K562 (cell line): ENCODE measurements around the gene ANKS3. TPM values are rescaled to one million over a fixed set of nuclear protein-coding genes. Genes with fewer than 3 reads are reported as not detected.

Experiments
- ATAC-seq: fragments of 200-7000 bp; cut with Tn5 transposase; 3 replicates; pipeline ENCODE4 v1.9.1; 2020; ENCODE audit warnings: moderate library complexity
- BruUV-seq: library from RNA; stranded (reverse); fragments of 400-500 nt; replicated peaks from 2 replicates; lab custom pipeline; 2021; lab: Mats Ljungman, UMichigan
- CTCF ChIA-PET: fragments of 300-600 bp; formaldehyde crosslinking; extraction: SDS; loops from one replicate; lab custom pipeline; 2021; ENCODE audit warnings: low intra/inter-chr PET ratio; lab: Yijun Ruan, JAX
- POLR2A ChIA-PET: fragments of 300-600, 350-650 bp; sonication (Branson Sonifier 250); formaldehyde crosslinking; extraction: SDS; loops from one replicate; lab custom pipeline; 2021; ENCODE audit warnings: antibody characterized with exemption, inconsistent platforms; lab: Yijun Ruan, JAX
- DNase-seq, 4 experiments: peaks; one replicate each; pipeline versions ENCODE4 v3.0.0 to v3.0.0-alpha.2; 2011 to 2018; ENCODE audit warnings: low spot score in 3 of 4, mixed read lengths in 3 of 4; ENCODE audit errors: extremely low read depth in 1 of 4
- FAIRE-seq: peaks from 2 replicates; lab custom pipeline; 2011; peaks lifted over from hg19 to GRCh38; lab: Jason Lieb, UNC
- H2AFZ ChIP-seq: 2 replicates; pipeline ENCODE4 v1.6.0; 2011; ENCODE audit warnings: low read depth, low read length, control low read depth, inconsistent platforms
- H3K27ac ChIP-seq: fragments of 200-600 bp; 3 replicates; pipeline ENCODE4 v1.8.0; 2011; ENCODE audit warnings: low read depth, mild to moderate bottlenecking, control low read depth, inconsistent platforms, low read length, moderate library complexity, mixed read lengths; ENCODE audit errors: extremely low read depth
- H3K27me3 ChIP-seq, 2 experiments: fragments of 300-600 bp in 1 of 2; 2 replicates in 1 of 2; 3 replicates in 1 of 2; pipeline versions ENCODE4 v1.6.0 to v1.8.0; 2011; ENCODE audit warnings: inconsistent platforms in 2 of 2, low read length in 2 of 2, mild to moderate bottlenecking in 1 of 2, mixed read lengths in 1 of 2, moderate library complexity in 1 of 2; ENCODE audit not compliant: control insufficient read depth in 2 of 2, insufficient read depth in 2 of 2
- H3K36me3 ChIP-seq: fragments of 300-600 bp; 3 replicates; pipeline ENCODE4 v1.8.0; 2011; ENCODE audit warnings: mild to moderate bottlenecking, low read length, inconsistent platforms; ENCODE audit not compliant: control insufficient read depth, insufficient read depth
- H3K4me1 ChIP-seq, 2 experiments: fragments of 200-600 bp in 1 of 2; replicated peaks in 1 of 2; 2 replicates in 1 of 2; 3 replicates in 1 of 2; pipeline versions ENCODE4 v1.5.1 to v1.8.0; 2011; ENCODE audit warnings: inconsistent platforms in 2 of 2, low read length in 2 of 2, mild to moderate bottlenecking in 1 of 2, mixed read lengths in 1 of 2, moderate library complexity in 1 of 2; ENCODE audit not compliant: control insufficient read depth in 2 of 2, insufficient read depth in 2 of 2
- H3K4me2 ChIP-seq: 2 replicates; pipeline ENCODE4 v1.6.1; 2011; ENCODE audit warnings: low read length, control low read depth, inconsistent platforms, mixed read lengths; ENCODE audit not compliant: insufficient read depth
- H3K4me3 ChIP-seq: fragments of 200-600 bp; sonication (generic), shearing (Covaris generic); 2 replicates; pipeline ENCODE4 v1.5.1; 2016; ENCODE audit warnings: control low read depth, inconsistent platforms
- H3K79me2 ChIP-seq: fragments of 200-600 bp; 3 replicates; pipeline ENCODE4 v1.8.0; 2011; ENCODE audit warnings: low read length, inconsistent platforms; ENCODE audit not compliant: control insufficient read depth, insufficient read depth
- H3K9ac ChIP-seq, 2 experiments: 2 replicates each; pipeline versions ENCODE4 v1.6.0 to v1.6.1; 2011; ENCODE audit warnings: low read depth in 2 of 2, low read length in 2 of 2, control low read depth in 1 of 2, inconsistent platforms in 1 of 2, mild to moderate bottlenecking in 1 of 2, mixed read lengths in 1 of 2; ENCODE audit not compliant: insufficient read depth in 1 of 2
- H3K9me1 ChIP-seq: one replicate; pipeline ENCODE4 v1.6.0; 2011; ENCODE audit warnings: inconsistent platforms, mild to moderate bottlenecking, low read length, moderate library complexity; ENCODE audit not compliant: control insufficient read depth, insufficient read depth
- H3K9me3 ChIP-seq: replicated peaks from 2 replicates; pipeline ENCODE4 v1.5.1; 2011; ENCODE audit warnings: low read depth, low read length, inconsistent platforms; ENCODE audit not compliant: control insufficient read depth, insufficient read depth
- H4K20me1 ChIP-seq: replicated peaks from 2 replicates; pipeline ENCODE4 v1.6.1; 2011; ENCODE audit warnings: low read length, inconsistent platforms, mixed read lengths; ENCODE audit not compliant: control insufficient read depth, insufficient read depth
- BRD9 ChIP-seq: fragments of 450-650 bp; IDR thresholded peaks from 2 replicates; pipeline ENCODE4 v1.6.1; 2018; ENCODE audit warnings: low read depth; ENCODE audit not compliant: partially characterized antibody
- CEBPB ChIP-seq: fragments of 450-650 bp; IDR thresholded peaks from 2 replicates; pipeline ENCODE4 v1.6.1; 2016; ENCODE audit warnings: missing genetic modification characterization, missing compliant biosample characterization
- NCOA1 ChIP-seq: fragments of 450-650 bp; IDR thresholded peaks from 2 replicates; pipeline ENCODE4 v1.6.1; 2016; ENCODE audit warnings: low read depth
- NCOA2 ChIP-seq, 2 experiments: fragments of 450-650 bp; IDR thresholded peaks; 2 replicates each; pipeline ENCODE4 v1.6.1; 2018; ENCODE audit warnings: mild to moderate bottlenecking in 2 of 2, moderate library complexity in 1 of 2; ENCODE audit not compliant: partially characterized antibody in 2 of 2
- POLR3A ChIP-seq: IDR thresholded peaks from 2 replicates; pipeline ENCODE4 v1.6.1; 2011; ENCODE audit warnings: borderline replicate concordance, mild to moderate bottlenecking, moderate library complexity; ENCODE audit not compliant: insufficient read length, insufficient read depth; ENCODE audit errors: extremely low read depth
- PTTG1 ChIP-seq: fragments of 450-650 bp; IDR thresholded peaks from 2 replicates; pipeline ENCODE4 v1.6.1; 2016; ENCODE audit warnings: low read depth, mild to moderate bottlenecking, missing genetic modification characterization, missing compliant biosample characterization
- RERE ChIP-seq: sonication (generic); formaldehyde crosslinking; IDR thresholded peaks from 2 replicates; pipeline ENCODE4 v1.8.0; 2023; ENCODE audit warnings: missing genetic modification reagents, mild to moderate bottlenecking, borderline replicate concordance
- SNAPC5 ChIP-seq: fragments of 250-450 bp; sonication (Bioruptor Pico); IDR thresholded peaks from 2 replicates; pipeline ENCODE4 v1.8.0; 2021; ENCODE audit warnings: moderate library complexity, mild to moderate bottlenecking, inconsistent platforms
- TAL1 ChIP-seq: fragments of 450-650 bp; IDR thresholded peaks from 2 replicates; pipeline ENCODE4 v1.6.1; 2016; ENCODE audit warnings: mild to moderate bottlenecking
- WGBS: fragments of 100-300 bp; shearing (Covaris generic); methylation state at CpG from one replicate; pipeline ENCODE4 v1.1.6; 2016; ENCODE audit warnings: low coverage, mixed read lengths; ENCODE audit not compliant: insufficient coverage; ENCODE audit errors: missing lambda C conversion rate; 5-methylcytosine and 5-hydroxymethylcytosine counted together
- in situ Hi-C: fragments of 300-500 bp; cut with MboI; formaldehyde crosslinking; loops from 4 replicates; pipeline ENCODE4 v1.15.0; 2018; ENCODE audit warnings: inconsistent platforms, mixed read lengths
- intact Hi-C: fragments of 100-400 bp; cut with micrococcal nuclease; formaldehyde crosslinking; loops from 2 replicates; pipeline ENCODE4 v1.14.2; 2022
- polyA plus RNA-seq, 8 experiments: library from polyadenylated mRNA; depleted of rRNA in 4 of 8; stranded (reverse) in 5 of 8; unstranded in 3 of 8; fragments of >200 nt; fragmentation: Nextera tagmentation in 2 of 8; fragmentation: Illumina TruSeq in 1 of 8; extraction: Ambion mirVana in 2 of 8; extraction: Trizol in 1 of 8; gene quantifications; 2 replicates each; pipeline versions ENCODE4 v1.2.1 to v1.2.3, GENCODE V29; 2011 to 2014; ENCODE audit warnings: inconsistent platforms in 1 of 8, missing spikeins in 1 of 8
- total RNA-seq, 7 experiments: library from RNA; depleted of rRNA in 6 of 7; stranded (reverse); fragments of >200 nt in 6 of 7; fragmentation: Illumina TruSeq in 2 of 7; extraction: Trizol in 2 of 7; gene quantifications; 2 replicates each; pipeline versions ENCODE4 v1.2.1 to v1.2.3, GENCODE V29; 2011 to 2021; ENCODE audit warnings: low replicate concordance in 1 of 7

Gene ANKS3
- total and polyA plus RNA-seq, 9 of the 15 experiments (the other 6 are each of a cell fraction or from before 2014, with no cell fraction given) = 0.43 to 25.7 (median 14.8) TPM

- TF ChIP-seq CEBPB (tag) (peak; percentile 41; the same call in 1 of the 2 replicates), SNAPC5 (CRISPR knock-in tag) (no peak)
Measured at GRCh38 chr16:4663777-4664465, 70.2 kb downstream of the ANKS3 start (continued).

GRCh38 chr16:4663465-4663776 lies 70.7 kb downstream of the ANKS3 start:
- CTCF ChIA-PET = no interaction called here

More at GRCh38 chr16:4663465-4663776, 70.7 kb downstream of the ANKS3 start:
- BruUV-seq = no TSS peak
- Histone ChIP-seq H3K27ac (no peak overlapping the region), H3K27me3 (no peaks in the 10 kb centered on the region), H2AFZ (no peak overlapping the region), H3K9ac (peak overlapping the region in 1 of 2 experiments; percentile 77; a peak in 2 of 4 replicates), H3K4me1 (peaks cover 0 to 30% of the 10 kb centered on the region in 2 experiments; a peak in 2 of 5 replicates), H3K79me2 (no peaks in the 10 kb centered on the region), H3K36me3 (peaks cover 56% of the 10 kb centered on the region; the same call in 2 of the 3 replicates), H3K4me3 (no peak overlapping the region), H3K9me1 (no peaks in the 10 kb centered on the region), H4K20me1 (no peaks in the 10 kb centered on the region; the same call in 1 of the 2 replicates), H3K9me3 (no peaks in the 10 kb centered on the region), H3K4me2 (no peak overlapping the region)
- WGBS = 89% methylated on average over 5 of the region's 5 CpGs
- in situ Hi-C loops (no loop called here), intact Hi-C loops (no loop called here)
- FAIRE-seq (no peak), DNase-seq (no peak), ATAC-seq (no peak)
- POLR2A ChIA-PET = no interaction called here
- TF ChIP-seq POLR3A (no peak), BRD9 (no peak), NCOA2 (IDR thresholded peaks at IDR 0.05; ENCODE audit: partially characterized antibody in 2 of 2) (no peak), PTTG1 (tag) (no peak), RERE (CRISPR knock-in tag) (no peak), TAL1 (no peak), NCOA1 (no peak), CEBPB (tag) (no peak)
